HUES64 (cell line): ENCODE measurements around the gene SH3BP4.

ENCODE experiments used
- H3K27ac ChIP-seq: 2 replicates; pipeline ENCODE4 v1.7.0; 2013; ENCODE audit warnings: low read depth, low read length, inconsistent platforms
- H3K27me3 ChIP-seq: 2 replicates; pipeline ENCODE4 v1.6.1; 2013; ENCODE audit warnings: mild to moderate bottlenecking, low read length; ENCODE audit not compliant: insufficient read depth
- H3K36me3 ChIP-seq: 2 replicates; pipeline ENCODE4 v1.6.1; 2013; ENCODE audit warnings: mild to moderate bottlenecking, low read length; ENCODE audit not compliant: insufficient read depth
- H3K4me1 ChIP-seq: 2 replicates; pipeline ENCODE4 v1.6.1; 2013; ENCODE audit warnings: mild to moderate bottlenecking, low read length, moderate library complexity; ENCODE audit not compliant: insufficient read depth
- H3K4me3 ChIP-seq: 2 replicates; pipeline ENCODE4 v1.5.1; 2013; ENCODE audit warnings: mild to moderate bottlenecking, low read length, moderate library complexity
- H3K9ac ChIP-seq: 2 replicates; pipeline ENCODE4 v1.6.1; 2013; ENCODE audit warnings: mild to moderate bottlenecking, low read depth, low read length
- H3K9me3 ChIP-seq: 2 replicates; pipeline ENCODE4 v1.6.1; 2013; ENCODE audit warnings: low read depth, low read length; ENCODE audit not compliant: insufficient read depth
- WGBS: fragments of 150-250, 120-280 bp; methylation state at CpG from one replicate; pipeline ENCODE4 v1.1.7; 2013; ENCODE audit warnings: missing lambda C conversion rate; 5-methylcytosine and 5-hydroxymethylcytosine counted together

Gene SH3BP4

GRCh38 chr2:234986876-234987720, 35.3 kb downstream of the SH3BP4 start:
- no peaks in the 10 kb centered on the region for H3K27me3 ChIP-seq
- H3K36me3 ChIP-seq: peaks cover 6% of the 10 kb centered on the region; the same call in 1 of the 2 replicates
- no peak overlapping the region for H3K4me3 ChIP-seq
- no peak overlapping the region for H3K27ac ChIP-seq
- H3K9ac ChIP-seq: no peak overlapping the region
- 92% methylated on average over 16 of the region's 17 CpGs for WGBS
- peaks cover 25% of the 10 kb centered on the region for H3K4me1 ChIP-seq
- H3K9me3 ChIP-seq: no peaks in the 10 kb centered on the region

- no peaks in the 10 kb centered on the region for H3K9me3 ChIP-seq
- H3K27ac ChIP-seq: no peak overlapping the region
- no peaks in the 10 kb centered on the region for H3K27me3 ChIP-seq
- 96% methylated on average over 7 of the region's 7 CpGs for WGBS
- H3K4me1 ChIP-seq: peaks cover 18% of the 10 kb centered on the region
- no peak overlapping the region for H3K9ac ChIP-seq
- peaks cover 6% of the 10 kb centered on the region; the same call in 1 of the 2 replicates for H3K36me3 ChIP-seq
- H3K4me3 ChIP-seq: no peak overlapping the region
Observed at GRCh38 chr2:234987754-234988153, 35.9 kb downstream of the SH3BP4 start.

DNA sequence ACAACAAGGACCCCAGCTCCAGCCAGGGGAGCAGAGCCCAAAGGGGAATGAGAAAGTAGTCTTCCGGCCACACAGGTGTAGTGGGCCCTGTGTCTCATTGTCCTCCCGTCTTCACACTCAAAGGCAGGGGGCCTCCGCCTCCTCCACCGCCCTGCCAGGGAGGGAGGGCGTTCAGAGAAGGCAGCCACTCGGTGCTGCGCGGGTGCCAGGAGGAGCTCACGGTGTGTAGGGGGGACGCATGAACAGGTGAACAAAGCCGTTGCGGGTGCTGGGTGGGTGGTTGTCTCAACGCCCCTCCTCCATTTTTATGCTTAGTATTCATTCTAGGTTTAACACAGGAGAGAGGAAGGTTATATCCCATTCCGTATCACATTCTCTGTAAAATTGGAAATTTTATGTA, 36.7 kb downstream of the SH3BP4 start:
- H3K4me1 ChIP-seq: peaks cover 11% of the 10 kb centered on the region
- WGBS: 96% methylated on average over 13 of the region's 14 CpGs
- peaks cover 6% of the 10 kb centered on the region; the same call in 1 of the 2 replicates for H3K36me3 ChIP-seq
- no peaks in the 10 kb centered on the region for H3K9me3 ChIP-seq
- no peak overlapping the region for H3K4me3 ChIP-seq
- no peaks in the 10 kb centered on the region for H3K27me3 ChIP-seq
- no peak overlapping the region for H3K27ac ChIP-seq
- H3K9ac ChIP-seq: no peak overlapping the region

DNA sequence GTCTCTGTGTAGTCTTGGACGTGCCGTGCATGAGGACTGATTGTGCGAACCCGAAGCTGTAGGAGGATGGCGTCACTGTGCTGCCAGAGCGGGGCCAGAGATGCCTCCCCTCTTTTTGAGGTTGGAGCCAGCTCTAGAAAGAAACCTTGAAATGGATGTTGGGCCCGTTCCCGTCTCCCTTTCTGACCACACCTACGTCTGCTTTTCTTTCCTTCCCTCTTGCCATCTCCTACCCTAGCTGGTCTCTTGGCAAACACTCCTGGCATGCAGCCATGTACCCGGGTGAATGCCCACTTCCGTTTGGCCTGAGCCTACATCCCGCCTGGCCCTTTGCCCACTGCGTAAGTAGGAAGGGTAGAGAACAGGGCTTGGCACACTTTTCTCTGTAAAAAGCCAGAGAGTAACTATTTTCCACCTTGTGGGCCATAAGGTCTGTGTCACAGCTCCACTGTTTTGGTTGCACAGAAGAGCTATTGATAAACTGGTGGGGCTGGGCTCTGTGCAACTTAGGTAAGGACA, 37.4 kb downstream of the SH3BP4 start:
- no peak overlapping the region for H3K9ac ChIP-seq
- peaks cover 6% of the 10 kb centered on the region; the same call in 1 of the 2 replicates for H3K36me3 ChIP-seq
- 93% methylated on average over 13 of the region's 13 CpGs for WGBS
- H3K27me3 ChIP-seq: no peaks in the 10 kb centered on the region
- H3K4me3 ChIP-seq: no peak overlapping the region
- no peak overlapping the region for H3K27ac ChIP-seq
- H3K9me3 ChIP-seq: no peaks in the 10 kb centered on the region
- peaks cover 9% of the 10 kb centered on the region; the same call in 1 of the 2 replicates for H3K4me1 ChIP-seq

GRCh38 chr2:234990300-234990699, 38.5 kb downstream of the SH3BP4 start:
- no peak overlapping the region for H3K27ac ChIP-seq
- 91% methylated on average over 7 of the region's 7 CpGs for WGBS

DNA sequence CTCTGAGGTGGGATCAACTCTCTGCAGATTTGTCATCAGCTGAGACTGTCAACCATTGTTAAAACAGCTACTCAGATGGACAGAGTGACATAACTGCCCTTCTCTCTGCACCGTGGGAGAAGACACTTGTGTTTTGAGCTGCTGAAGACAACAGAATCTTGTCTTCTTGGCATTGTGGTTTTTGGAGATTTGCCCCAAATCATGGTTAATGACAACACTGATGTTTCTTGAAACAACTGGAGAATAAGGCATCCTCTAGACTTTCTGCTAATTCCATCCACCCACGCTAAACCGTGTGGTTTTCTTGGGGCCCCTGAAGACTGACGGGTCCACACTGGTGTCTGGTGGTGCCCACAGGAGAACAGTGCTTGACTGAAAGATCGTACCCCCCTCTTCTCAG, 39.5 kb downstream of the SH3BP4 start:
- H3K9ac ChIP-seq: no peak overlapping the region
- 95% methylated on average over 5 of the region's 5 CpGs for WGBS
- no peak overlapping the region for H3K4me3 ChIP-seq
- no peaks in the 10 kb centered on the region for H3K27me3 ChIP-seq
- no peak overlapping the region for H3K27ac ChIP-seq
- peaks cover 27% of the 10 kb centered on the region for H3K4me1 ChIP-seq
- peaks cover 6% of the 10 kb centered on the region for H3K36me3 ChIP-seq
- no peaks in the 10 kb centered on the region for H3K9me3 ChIP-seq

More at GRCh38 chr2:234990300-234990699, 38.5 kb downstream of the SH3BP4 start:
- Histone ChIP-seq H3K4me1 (peaks cover 20% of the 10 kb centered on the region), H3K9ac (no peak overlapping the region), H3K27me3 (no peaks in the 10 kb centered on the region), H3K36me3 (peaks cover 6% of the 10 kb centered on the region), H3K9me3 (no peaks in the 10 kb centered on the region), H3K4me3 (no peak overlapping the region)

- H3K9ac ChIP-seq: no peak overlapping the region
- H3K36me3 ChIP-seq: peaks cover 6% of the 10 kb centered on the region
- H3K27ac ChIP-seq: no peak overlapping the region
- no peaks in the 10 kb centered on the region for H3K27me3 ChIP-seq
- H3K9me3 ChIP-seq: no peaks in the 10 kb centered on the region
- peaks cover 30% of the 10 kb centered on the region for H3K4me1 ChIP-seq
- WGBS: 90% methylated on average over 6 of the region's 6 CpGs
- H3K4me3 ChIP-seq: no peak overlapping the region
Observed at GRCh38 chr2:234991793-234992192, 40.0 kb downstream of the SH3BP4 start.

- H3K9me3 ChIP-seq: no peaks in the 10 kb centered on the region
- no peak overlapping the region for H3K9ac ChIP-seq
- peaks cover 9% of the 10 kb centered on the region for H3K36me3 ChIP-seq
- WGBS: 95% methylated on average over 10 of the region's 10 CpGs
- H3K4me1 ChIP-seq: peaks cover 35% of the 10 kb centered on the region
- H3K27ac ChIP-seq: no peak overlapping the region
- H3K4me3 ChIP-seq: no peak overlapping the region
- H3K27me3 ChIP-seq: no peaks in the 10 kb centered on the region
Observed at GRCh38 chr2:234992196-234992595, 40.4 kb downstream of the SH3BP4 start.

GRCh38 chr2:234992624-234993349, 41.0 kb downstream of the SH3BP4 start:
- Histone ChIP-seq H3K27ac (no peak overlapping the region), H3K9ac (no peak overlapping the region), H3K27me3 (no peaks in the 10 kb centered on the region), H3K36me3 (peaks cover 14% of the 10 kb centered on the region), H3K9me3 (no peaks in the 10 kb centered on the region), H3K4me3 (no peak overlapping the region), H3K4me1 (peaks cover 35% of the 10 kb centered on the region)
- whole genome bisulfite sequencing: 96% methylated on average over 23 of the region's 23 CpGs

GRCh38 chr2:234993541-234993981, 41.7 kb downstream of the SH3BP4 start:
- H3K4me3 ChIP-seq: no peak overlapping the region
- no peaks in the 10 kb centered on the region for H3K27me3 ChIP-seq
- peaks cover 39% of the 10 kb centered on the region for H3K4me1 ChIP-seq
- H3K9ac ChIP-seq: no peak overlapping the region
- no peak overlapping the region for H3K27ac ChIP-seq
- WGBS: 91% methylated on average over 11 of the region's 11 CpGs
- H3K9me3 ChIP-seq: no peaks in the 10 kb centered on the region
- H3K36me3 ChIP-seq: peaks cover 20% of the 10 kb centered on the region
